ENCODE data around the gene STAT1.

STAT1 gene

DNA sequence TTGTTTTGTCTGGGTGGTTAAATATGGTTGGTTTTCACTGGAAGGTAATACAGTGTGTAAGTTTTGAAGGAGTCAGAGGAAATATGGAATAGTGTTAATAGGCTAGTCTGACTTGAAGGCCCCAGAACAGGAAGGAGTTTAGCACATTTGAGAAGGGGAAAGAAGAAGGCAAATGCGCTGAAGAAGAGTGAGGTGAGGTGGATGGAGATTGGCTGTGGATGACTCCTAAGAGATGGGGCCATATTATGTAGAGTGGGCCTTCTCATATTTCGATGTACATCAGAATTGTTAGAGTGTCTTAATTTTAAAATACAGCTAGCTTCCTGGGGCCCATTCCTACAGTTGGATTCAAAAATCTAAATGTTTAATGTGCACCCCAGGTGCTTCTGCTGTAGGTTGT, 72.4 kb downstream of the STAT1 start:
- no peak for TF ChIP-seq EZH2 (IDR thresholded peaks at IDR 0.05)
- no peak for TF ChIP-seq FOXP2 (optimal IDR thresholded peaks at IDR 0.05; ENCODE audit: control extremely low read depth, extremely low read length, insufficient read depth)
- no peak for TF ChIP-seq POLR2AphosphoS5 (IDR thresholded peaks at IDR 0.05; ENCODE audit: borderline replicate concordance, low read depth, low read length)
- Histone ChIP-seq H3K4me3 (no peak overlapping the region), H3K9ac (ENCODE audit: insufficient read length) (no peak overlapping the region), H3K9me3 (ENCODE audit: low read depth, low read length) (no peaks in the 10 kb centered on the region), H3K27ac (no peak overlapping the region), H3K36me3 (ENCODE audit: insufficient read depth, low read length) (no peaks in the 10 kb centered on the region)
- DNase-seq (ENCODE audit: low read depth, low spot score): no peak

DNA sequence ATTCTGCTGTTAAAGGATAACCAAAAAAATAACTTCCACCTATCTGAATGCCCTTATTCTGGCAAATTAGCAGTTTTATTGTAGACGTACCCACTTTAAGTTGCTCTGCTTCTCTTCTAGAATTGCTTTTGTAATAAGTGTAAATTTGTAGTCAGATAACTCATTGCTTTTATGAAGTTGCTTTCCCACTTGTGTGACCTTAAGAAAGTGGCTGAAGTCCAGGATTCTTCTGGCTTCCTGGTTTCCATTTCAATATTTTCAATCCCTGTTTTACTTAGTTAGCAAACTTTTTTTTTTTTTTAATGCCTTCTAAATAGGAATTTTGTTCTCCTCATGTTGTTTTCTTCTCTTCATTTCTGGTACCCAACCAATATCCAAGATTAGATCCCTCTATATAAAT, 73.5 kb downstream of the STAT1 start:
- no peak overlapping the region for H3K9ac ChIP-seq (ENCODE audit: insufficient read length)
- TF ChIP-seq EZH2 (IDR thresholded peaks at IDR 0.05): no peak
- no peak for TF ChIP-seq POLR2AphosphoS5 (IDR thresholded peaks at IDR 0.05; ENCODE audit: borderline replicate concordance, low read depth, low read length)
- no peak for TF ChIP-seq FOXP2 (optimal IDR thresholded peaks at IDR 0.05; ENCODE audit: control extremely low read depth, extremely low read length, insufficient read depth)
- no peaks in the 10 kb centered on the region for H3K9me3 ChIP-seq (ENCODE audit: low read depth, low read length)
- no peaks in the 10 kb centered on the region for H3K36me3 ChIP-seq (ENCODE audit: insufficient read depth, low read length)
- 0 out of 2 replicates have a peak overlapping the region, but pooled peaks have one; percentile 20 for H3K27ac ChIP-seq
- no peak overlapping the region for H3K4me3 ChIP-seq
- no peak for DNase-seq (ENCODE audit: low read depth, low spot score)

DNA sequence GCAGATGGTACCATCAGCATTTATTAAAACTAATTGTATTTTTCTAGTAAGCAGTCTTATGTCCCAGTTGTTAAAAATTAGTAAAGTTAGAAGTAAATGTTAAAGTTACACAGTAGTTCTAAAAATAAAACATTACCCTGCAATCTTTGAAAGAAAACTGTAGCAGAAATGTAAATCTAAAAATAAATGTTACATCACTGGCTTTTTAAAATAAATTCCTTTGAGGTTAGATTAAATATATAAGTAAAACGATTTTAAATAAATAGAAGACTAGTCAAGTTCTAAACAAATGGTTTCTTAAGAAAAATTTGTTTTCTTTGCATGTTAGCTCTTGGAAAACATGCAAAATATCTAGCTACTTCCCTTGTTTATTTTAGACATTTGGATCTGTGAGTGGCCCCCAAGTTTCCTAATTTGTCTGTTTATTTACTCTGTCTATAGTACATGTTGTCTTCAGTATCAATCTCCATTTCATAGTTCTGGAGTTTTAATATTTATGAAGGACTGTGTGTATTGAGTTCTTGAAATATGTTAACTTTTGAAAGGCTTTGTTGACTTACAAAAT, 75.1 kb downstream of the STAT1 start:
- H3K4me3 ChIP-seq: peak overlapping the region; percentile 17; the same call in 1 of the 2 replicates
- TF ChIP-seq FOXP2 (optimal IDR thresholded peaks at IDR 0.05; ENCODE audit: control extremely low read depth, extremely low read length, insufficient read depth): no peak
- no peak for TF ChIP-seq EZH2 (IDR thresholded peaks at IDR 0.05)
- TF ChIP-seq POLR2AphosphoS5 (IDR thresholded peaks at IDR 0.05; ENCODE audit: borderline replicate concordance, low read depth, low read length): no peak
- H3K27ac ChIP-seq: peak overlapping the region; percentile 74
- peak overlapping the region; percentile 42 for H3K9ac ChIP-seq (ENCODE audit: insufficient read length)
- DNase-seq (ENCODE audit: low read depth, low spot score): no peak
- H3K9me3 ChIP-seq (ENCODE audit: low read depth, low read length): no peaks in the 10 kb centered on the region
- no peaks in the 10 kb centered on the region for H3K36me3 ChIP-seq (ENCODE audit: insufficient read depth, low read length)

DNA sequence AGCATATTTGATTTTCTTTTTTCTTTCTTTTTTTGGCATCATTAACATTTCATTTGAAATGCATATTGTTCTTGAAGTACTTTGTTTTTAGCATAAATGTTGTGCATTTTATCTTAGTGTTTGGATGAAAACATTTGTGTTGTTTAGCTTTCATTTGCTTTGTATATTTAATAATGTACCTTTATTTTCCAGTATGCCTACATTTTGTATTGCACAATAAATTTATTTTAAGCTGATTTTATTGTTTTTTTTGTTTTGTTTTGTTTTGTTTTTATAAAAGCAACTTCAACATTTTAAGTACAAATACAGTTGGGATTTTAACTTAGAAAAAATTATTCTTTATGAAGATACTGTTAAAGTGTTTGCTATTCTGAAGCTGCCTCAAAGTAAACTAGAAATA, 78.9 kb downstream of the STAT1 start:
- TF ChIP-seq FOXP2 (optimal IDR thresholded peaks at IDR 0.05; ENCODE audit: control extremely low read depth, extremely low read length, insufficient read depth) (no peak), POLR2AphosphoS5 (IDR thresholded peaks at IDR 0.05; ENCODE audit: borderline replicate concordance, low read depth, low read length) (no peak), EZH2 (IDR thresholded peaks at IDR 0.05) (no peak)
- Histone ChIP-seq H3K9me3 (ENCODE audit: low read depth, low read length) (no peaks in the 10 kb centered on the region), H3K9ac (ENCODE audit: insufficient read length) (no peak overlapping the region), H3K4me3 (no peak overlapping the region), H3K27ac (peak overlapping the region; percentile 88), H3K36me3 (ENCODE audit: insufficient read depth, low read length) (peaks cover 6% of the 10 kb centered on the region)
- DNase-seq (ENCODE audit: low read depth, low spot score): no peak

DNA sequence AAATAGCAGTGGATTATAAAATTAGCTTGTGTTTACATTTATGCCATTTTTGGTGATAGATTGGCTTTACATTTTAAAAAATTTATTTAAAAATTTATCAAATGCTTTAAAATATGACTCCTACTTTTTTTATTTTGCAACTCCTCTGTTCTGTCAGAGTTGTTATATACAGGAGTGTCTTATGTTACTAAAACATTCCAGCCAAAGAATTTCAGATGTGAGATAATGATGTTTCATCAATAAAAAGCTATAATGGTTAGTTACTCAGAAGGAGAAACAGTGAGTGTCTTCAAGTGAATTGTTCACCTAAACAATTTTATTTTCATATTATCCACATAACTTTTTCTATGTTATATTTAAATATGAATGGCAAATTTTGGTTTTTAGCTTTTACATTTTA, 80.6 kb downstream of the STAT1 start:
- no peaks in the 10 kb centered on the region for H3K9me3 ChIP-seq (ENCODE audit: low read depth, low read length)
- no peak for DNase-seq (ENCODE audit: low read depth, low spot score)
- peak overlapping the region; percentile 59; the same call in 1 of the 2 replicates for H3K27ac ChIP-seq
- no peak overlapping the region for H3K9ac ChIP-seq (ENCODE audit: insufficient read length)
- peaks cover 13% of the 10 kb centered on the region for H3K36me3 ChIP-seq (ENCODE audit: insufficient read depth, low read length)
- TF ChIP-seq POLR2AphosphoS5 (IDR thresholded peaks at IDR 0.05; ENCODE audit: borderline replicate concordance, low read depth, low read length) (no peak), FOXP2 (optimal IDR thresholded peaks at IDR 0.05; ENCODE audit: control extremely low read depth, extremely low read length, insufficient read depth) (no peak), EZH2 (IDR thresholded peaks at IDR 0.05) (no peak)
- no peak overlapping the region for H3K4me3 ChIP-seq

DNA sequence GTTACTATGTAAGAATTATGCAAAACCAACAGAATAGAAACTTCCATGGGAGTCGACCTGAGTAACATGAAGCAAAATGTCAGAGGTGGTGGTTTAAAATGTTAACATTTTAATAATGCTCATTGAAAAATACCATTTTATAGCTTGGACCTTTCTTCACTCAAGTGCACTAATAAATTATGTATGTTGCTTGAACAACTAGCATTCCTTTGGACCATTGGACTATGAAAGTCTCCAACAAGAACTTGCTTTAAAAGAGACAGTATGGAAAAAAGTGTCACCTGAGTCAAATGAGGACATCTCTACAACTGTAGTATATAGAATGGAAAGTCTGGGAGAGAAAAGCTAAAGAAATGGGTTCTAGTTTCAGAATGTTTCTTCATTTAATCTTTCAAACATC, 81.5 kb downstream of the STAT1 start:
- no peak overlapping the region for H3K4me3 ChIP-seq
- no peaks in the 10 kb centered on the region for H3K9me3 ChIP-seq (ENCODE audit: low read depth, low read length)
- no peak overlapping the region for H3K9ac ChIP-seq (ENCODE audit: insufficient read length)
- no peak for DNase-seq (ENCODE audit: low read depth, low spot score)
- peaks cover 17% of the 10 kb centered on the region for H3K36me3 ChIP-seq (ENCODE audit: insufficient read depth, low read length)
- TF ChIP-seq POLR2AphosphoS5 (IDR thresholded peaks at IDR 0.05; ENCODE audit: borderline replicate concordance, low read depth, low read length) (no peak), EZH2 (IDR thresholded peaks at IDR 0.05) (no peak), FOXP2 (optimal IDR thresholded peaks at IDR 0.05; ENCODE audit: control extremely low read depth, extremely low read length, insufficient read depth) (no peak)
- H3K27ac ChIP-seq: peak overlapping the region; percentile 59

DNA sequence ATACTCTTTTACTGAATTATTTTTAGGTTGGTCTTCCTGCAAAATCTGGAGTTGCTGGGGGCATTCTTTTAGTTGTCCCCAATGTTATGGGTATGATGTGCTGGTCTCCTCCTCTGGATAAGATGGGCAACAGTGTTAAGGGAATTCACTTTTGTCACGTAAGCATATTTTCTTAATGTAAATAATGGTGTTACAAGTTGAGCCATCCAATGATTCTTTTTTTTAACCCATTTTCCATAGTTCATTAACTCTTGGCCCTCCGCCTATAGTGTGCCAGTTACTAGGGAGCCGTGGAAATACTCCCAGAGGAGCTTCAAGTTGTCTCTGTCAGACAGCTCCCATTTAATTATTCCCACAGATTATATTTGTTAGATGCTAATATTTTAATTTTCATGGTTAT, 83.6 kb downstream of the STAT1 start:
- no peak for TF ChIP-seq EZH2 (IDR thresholded peaks at IDR 0.05)
- no peak for TF ChIP-seq POLR2AphosphoS5 (IDR thresholded peaks at IDR 0.05; ENCODE audit: borderline replicate concordance, low read depth, low read length)
- no peak for TF ChIP-seq FOXP2 (optimal IDR thresholded peaks at IDR 0.05; ENCODE audit: control extremely low read depth, extremely low read length, insufficient read depth)
- no peak overlapping the region for H3K9ac ChIP-seq (ENCODE audit: insufficient read length)
- DNase-seq (ENCODE audit: low read depth, low spot score): no peak
- peaks cover 29% of the 10 kb centered on the region for H3K36me3 ChIP-seq (ENCODE audit: insufficient read depth, low read length)
- H3K27ac ChIP-seq: peak overlapping the region; percentile 36; the same call in 1 of the 2 replicates
- no peaks in the 10 kb centered on the region for H3K9me3 ChIP-seq (ENCODE audit: low read depth, low read length)
- no peak overlapping the region for H3K4me3 ChIP-seq

DNA sequence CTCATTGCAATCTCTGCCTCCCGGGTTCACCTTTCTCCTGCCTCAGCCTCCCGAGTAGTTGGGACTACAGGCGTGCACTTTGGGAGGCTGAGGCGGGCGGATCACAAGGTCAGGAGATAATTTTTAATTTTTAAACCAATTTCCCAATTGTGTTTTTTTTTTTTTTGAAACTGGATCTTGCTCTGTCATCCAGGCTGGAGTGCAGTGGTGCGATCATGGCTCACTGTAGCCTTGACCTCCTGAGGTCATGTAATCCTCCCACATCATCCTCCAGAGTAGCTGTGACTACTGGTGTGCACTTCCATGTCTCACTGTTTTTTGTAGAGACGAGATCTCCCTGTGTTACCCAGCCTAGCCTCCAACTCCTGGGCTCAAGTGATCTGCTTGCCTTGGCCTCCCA, 84.1 kb downstream of the STAT1 start:
- TF ChIP-seq EZH2 (IDR thresholded peaks at IDR 0.05) (no peak), FOXP2 (optimal IDR thresholded peaks at IDR 0.05; ENCODE audit: control extremely low read depth, extremely low read length, insufficient read depth) (no peak), POLR2AphosphoS5 (IDR thresholded peaks at IDR 0.05; ENCODE audit: borderline replicate concordance, low read depth, low read length) (no peak)
- H3K36me3 ChIP-seq (ENCODE audit: insufficient read depth, low read length): peaks cover 33% of the 10 kb centered on the region

DNA sequence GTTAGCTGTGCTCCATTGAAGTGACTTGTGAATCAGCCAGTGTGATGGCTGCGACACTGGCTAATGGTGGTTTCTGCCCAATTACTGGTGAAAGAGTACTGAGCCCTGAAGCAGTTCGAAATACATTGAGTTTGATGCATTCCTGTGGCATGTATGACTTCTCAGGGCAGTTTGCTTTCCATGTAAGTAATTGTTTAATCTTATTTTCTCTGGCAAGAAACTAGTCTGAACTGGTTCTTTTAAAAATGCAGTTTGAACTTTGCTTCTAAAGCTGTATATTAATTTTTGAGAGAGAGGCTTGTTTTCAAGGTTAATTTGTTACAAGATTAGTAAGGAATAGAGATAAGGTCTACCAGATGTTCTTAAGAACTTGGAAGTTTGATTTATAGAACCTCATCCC, 86.7 kb downstream of the STAT1 start:
- H3K4me3 ChIP-seq: no peak overlapping the region
- peak overlapping the region; percentile 81 for H3K27ac ChIP-seq
- H3K9me3 ChIP-seq (ENCODE audit: low read depth, low read length): no peaks in the 10 kb centered on the region; the same call in 1 of the 2 replicates
- peaks cover 54% of the 10 kb centered on the region for H3K36me3 ChIP-seq (ENCODE audit: insufficient read depth, low read length)
- DNase-seq (ENCODE audit: low read depth, low spot score): no peak
- TF ChIP-seq EZH2 (IDR thresholded peaks at IDR 0.05): no peak
- TF ChIP-seq FOXP2 (optimal IDR thresholded peaks at IDR 0.05; ENCODE audit: control extremely low read depth, extremely low read length, insufficient read depth): no peak
- no peak for TF ChIP-seq POLR2AphosphoS5 (IDR thresholded peaks at IDR 0.05; ENCODE audit: borderline replicate concordance, low read depth, low read length)
- H3K9ac ChIP-seq (ENCODE audit: insufficient read length): no peak overlapping the region

More for the DNA sequence above, 84.1 kb downstream of the STAT1 start:
- H3K9me3 ChIP-seq (ENCODE audit: low read depth, low read length): no peaks in the 10 kb centered on the region
- H3K9ac ChIP-seq (ENCODE audit: insufficient read length): no peak overlapping the region
- no peak overlapping the region for H3K4me3 ChIP-seq
- DNase-seq (ENCODE audit: low read depth, low spot score): no peak
- no peak overlapping the region for H3K27ac ChIP-seq
